NCI-H345 treated with DMSO at 0.1 percent for 48 hours (cell line): Measurements from ENCODE around the gene CCSAP.

Experiments used
- DNase-seq: peaks from one replicate; lab custom pipeline; 2025; ENCODE audit not compliant: unreplicated experiment; lab: John Stamatoyannopoulos, UW

The CCSAP gene

DNA sequence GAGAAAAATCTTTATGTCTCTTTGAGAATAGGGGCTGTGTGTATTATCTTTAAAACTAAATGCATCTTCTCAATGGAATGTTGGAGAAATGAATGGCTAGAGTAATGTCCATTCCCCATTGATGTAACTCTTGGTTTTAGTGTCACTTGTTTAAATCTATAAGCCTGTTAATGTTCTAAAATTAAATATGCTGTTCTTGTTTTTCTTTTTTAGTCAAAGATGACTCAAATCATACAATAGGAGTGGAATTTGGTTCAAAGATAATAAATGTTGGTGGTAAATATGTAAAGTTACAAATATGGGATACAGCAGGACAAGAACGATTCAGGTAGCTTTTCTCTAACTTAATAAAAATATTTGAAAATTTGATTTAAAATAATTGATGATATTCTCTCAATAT is 54.3 kb downstream of the CCSAP start:
- DNase-seq: no peak

DNA sequence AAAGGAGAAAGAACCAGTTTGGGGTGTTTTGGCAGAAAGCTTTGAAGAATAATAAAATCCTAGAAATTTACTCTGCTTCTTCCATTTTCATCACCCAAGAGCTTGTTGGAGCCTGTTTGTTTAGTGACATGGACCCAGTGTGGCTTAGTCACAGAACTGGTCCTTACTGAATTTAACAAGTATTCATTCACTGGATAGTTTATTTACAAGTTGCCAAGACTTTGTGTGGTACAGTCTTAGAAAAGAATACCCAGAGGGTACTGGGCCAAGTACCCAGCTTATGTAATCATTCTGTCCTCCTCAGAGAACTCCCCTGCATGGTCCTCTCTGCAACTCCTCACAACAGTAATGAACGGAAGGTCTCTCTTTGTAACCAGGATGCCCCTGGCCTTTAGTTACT is 55.6 kb downstream of the CCSAP start:
- DNase-seq: no peak

DNA sequence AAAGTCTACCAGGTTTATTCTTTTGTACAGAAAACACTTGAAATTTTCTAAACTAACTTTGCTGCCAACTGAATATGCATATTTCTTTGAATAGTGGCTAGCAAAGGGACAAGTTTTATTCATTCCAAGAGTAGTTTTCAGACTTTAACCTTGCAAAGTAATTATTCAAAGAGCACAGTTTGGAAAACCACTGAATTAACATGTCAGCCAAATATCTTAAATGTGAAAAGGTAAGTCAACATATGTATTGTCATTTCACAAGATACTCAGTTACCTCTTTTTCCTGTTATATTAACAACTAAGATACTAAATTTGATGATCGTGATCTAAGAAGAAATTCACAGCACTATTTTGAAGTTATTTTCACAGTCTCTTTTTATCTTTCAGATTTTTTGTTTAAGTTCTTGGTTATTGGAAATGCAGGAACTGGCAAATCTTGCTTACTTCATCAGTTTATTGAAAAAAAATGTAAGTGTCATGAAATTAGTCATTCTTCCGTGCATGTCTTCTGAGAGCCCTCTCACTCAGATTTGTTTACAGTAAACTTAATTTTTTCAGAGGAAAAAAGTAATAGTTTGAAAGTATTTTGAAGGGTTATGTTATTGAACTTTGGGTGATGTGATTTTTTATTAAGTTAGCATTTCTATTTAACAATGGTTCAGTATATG is 56.6 kb downstream of the CCSAP start:
- DNase-seq: no peak

DNA sequence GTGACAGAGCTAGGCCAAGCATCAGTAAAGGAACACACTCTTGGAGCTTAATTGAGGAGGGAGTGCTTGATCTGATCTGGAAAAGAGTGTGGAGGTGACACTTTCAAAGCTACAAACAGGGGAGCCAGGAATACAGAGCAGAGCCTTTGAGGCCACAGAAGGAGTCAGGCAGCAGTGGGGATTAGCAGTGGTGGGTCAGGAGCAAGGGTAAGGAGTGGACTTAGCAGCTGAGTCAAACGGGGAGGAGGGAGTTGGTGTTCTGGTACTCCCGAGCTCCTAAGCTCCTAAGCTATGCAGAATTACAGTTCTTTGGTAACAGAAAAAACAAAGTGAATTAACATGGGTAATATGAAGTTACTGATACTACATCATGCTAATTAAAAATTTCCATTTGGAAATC is 57.4 kb downstream of the CCSAP start:
- DNase-seq: no peak

DNA sequence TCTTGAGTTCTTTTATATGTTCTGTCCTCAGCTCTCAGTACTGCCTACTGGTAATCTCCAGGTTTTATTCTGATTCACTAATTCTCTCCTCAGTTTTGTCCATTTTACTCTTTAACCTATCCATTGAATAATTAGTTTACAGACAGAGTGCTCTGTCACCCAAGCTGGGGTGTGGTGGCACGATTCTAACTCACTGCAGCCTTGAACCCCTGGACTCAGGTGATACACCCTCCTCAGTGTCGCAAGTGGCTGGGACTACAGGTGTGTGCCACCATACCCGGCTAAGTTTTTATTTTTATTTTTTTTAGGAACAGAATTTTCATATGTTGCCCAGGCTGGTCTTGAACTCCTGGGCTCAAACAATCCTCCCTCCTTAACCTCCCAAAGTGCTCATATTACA is 58.0 kb downstream of the CCSAP start:
- DNase-seq: no peak

DNA sequence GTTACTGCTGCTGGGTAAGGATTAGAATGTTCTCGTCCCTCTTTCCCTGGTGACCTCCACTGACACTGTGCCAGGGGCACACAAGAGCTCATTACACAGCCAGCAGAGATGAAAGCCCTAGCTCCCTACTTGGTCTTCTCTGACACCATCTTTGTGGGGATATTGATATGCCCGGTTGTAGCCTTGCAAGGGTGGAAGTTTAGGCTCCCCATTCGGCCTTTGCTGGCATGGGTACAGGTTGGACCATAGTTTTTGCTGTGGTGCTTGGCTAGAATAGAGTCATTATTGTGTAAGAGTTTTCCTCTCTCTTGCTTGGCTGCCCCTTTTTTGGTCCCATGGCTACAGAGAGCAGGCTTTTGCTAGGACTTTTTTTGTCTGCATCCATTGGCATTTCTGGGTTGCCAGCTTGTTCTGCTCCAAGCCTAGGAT is 59.6 kb downstream of the CCSAP start:
- DNase-seq: no peak

DNA sequence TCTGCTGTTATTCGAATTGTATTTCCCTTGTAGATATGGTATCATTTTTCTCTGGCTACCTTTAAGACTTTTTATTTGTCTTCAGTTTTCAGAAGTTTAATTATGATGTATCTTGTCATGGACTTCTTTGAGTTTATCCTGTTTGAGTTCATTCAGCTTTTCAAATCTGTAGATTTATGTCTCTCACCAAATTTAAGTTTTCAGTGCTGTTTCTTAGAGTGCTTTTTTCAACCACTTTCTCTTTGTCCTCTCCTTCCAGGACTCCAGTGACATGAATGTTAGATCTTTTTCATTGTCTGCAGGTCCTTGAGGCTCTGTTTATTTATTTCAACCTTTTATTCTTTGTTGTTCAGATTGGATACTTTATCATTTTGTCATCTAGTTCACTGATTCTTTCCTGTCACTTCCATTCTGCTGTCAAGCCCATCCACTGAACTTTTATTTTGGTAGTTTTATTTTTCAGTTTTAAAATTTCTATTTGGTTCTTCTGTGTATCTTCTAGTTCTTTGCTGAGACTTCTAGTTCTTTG is 60.5 kb downstream of the CCSAP start:
- no peak for DNase-seq

DNA sequence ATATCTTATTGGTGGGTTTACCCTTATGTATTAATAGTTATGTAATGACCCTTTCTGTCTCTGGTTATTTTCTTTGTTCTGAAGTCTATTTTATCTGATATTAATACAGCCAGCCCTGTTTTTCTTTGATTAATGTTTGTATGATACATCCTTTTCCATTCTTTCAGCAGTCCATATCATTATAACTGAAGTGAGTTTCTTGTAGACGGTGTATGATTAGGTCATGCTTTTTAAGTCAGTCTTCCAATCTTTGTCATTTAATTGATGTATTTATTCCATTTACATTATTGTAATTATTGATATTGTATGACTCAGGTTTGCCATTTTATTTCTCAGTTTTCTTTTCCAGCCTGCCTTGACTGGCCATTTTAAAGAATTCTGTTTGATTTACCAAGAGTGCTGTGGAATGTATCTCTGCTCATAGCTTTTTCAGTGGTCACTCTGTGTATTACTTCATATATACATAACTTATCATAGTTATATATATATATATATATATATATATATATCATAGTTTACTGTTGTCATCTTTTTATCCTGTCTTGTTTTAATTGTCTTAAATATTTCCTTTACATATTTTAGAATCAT is 61.4 kb downstream of the CCSAP start:
- no peak for DNase-seq

DNA sequence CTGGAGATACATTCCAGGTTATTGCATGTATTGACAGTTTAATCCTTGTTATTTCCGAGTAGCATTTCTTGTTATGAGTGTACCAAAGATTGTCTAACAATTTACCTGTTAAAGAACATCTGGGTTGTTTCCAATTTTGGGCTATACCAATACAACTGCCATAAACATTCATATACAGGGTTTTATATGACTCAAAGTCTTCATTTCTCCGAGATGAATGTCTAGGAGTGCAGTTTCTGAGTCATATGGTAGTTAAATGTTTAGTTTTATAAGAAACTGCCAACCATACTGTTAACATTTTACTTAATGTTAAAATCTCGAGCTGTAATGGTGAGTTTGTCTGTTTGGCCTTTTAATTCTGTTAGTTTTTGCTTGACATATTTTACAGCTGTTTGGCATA is 61.9 kb downstream of the CCSAP start:
- no peak for DNase-seq

DNA sequence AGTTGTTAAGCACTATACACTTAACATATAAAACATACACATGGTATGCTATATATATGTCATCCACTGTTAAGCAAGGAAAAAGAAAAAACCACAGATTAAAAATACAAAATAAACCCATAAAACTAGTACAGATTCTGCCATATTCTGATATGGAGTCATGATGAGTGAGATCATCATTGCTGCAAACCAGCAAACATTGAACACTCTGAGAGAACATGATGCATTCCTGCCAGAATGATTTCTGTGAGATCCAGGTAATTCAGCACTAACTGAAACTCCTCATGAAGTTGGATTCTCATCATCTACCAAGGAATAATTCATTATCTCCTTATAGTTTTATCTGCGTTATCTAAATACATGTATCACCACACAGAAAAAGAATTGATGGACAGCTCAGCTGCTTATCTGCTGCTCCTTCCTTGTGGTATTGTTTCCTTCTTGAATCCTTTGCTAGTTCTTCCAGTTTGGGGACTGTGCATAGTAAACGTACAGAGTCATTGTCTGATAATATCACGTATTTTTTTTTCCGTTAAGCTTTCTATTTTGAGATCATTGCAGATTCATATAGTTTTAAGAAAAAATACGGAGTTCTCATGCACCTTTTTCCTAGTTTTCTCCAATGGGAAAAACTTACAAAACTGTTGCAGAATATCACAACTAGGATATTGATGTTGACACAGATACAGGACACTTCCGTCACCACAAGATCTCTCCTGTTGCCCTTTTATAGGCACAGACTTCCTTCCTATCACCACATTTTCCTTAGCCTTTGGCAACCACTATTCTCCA is 62.6 kb downstream of the CCSAP start:
- DNase-seq: no peak

DNA sequence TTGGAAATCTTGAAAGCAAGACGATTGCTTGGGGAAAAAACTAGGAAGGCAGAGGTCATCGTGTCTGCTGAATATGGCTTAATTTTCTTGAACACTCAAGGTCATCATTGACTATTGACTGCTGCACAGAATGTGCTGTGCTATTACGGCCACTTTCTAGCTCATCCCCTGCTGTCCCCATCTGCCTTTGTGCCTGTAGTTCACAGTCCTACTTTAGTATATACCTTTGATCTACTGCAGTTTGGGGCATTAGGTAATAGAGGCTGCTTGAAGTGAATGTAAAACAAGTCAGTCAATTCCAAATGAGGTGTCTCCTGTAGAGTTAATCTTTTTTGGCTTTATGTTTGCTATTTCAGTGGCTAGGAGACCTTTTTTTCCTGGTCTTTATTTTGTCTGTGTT is 63.6 kb downstream of the CCSAP start:
- DNase-seq: no peak

DNA sequence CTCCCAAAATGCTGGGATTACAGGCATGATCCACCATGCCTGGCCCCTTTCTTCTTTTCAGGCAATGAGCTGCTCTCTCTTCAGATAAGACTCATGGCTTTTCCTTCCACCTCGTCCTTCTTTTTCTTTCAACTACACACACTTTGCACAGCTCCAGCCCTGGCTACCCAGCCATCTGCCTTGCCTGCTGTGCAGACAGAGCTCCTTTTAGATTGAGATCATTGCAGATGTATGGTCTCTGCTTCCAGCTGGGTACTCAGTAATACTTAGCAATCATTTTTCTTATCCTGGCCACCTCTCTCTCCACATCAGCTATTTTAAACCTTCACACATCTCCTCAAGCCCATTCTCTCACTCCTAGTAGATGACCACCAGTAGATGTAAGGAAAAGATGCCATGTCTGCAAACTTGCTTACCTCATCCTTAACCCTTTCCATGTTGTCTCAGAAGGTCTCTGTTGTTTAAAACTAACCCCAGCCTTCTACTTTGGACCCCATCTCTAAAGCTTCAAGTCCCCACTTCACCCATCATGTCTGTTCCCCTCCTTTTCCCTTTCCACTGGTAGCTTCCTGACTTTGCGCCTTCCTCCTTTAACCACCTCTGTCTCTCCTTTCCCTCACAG is 64.6 kb downstream of the CCSAP start:
- no peak for DNase-seq

DNA sequence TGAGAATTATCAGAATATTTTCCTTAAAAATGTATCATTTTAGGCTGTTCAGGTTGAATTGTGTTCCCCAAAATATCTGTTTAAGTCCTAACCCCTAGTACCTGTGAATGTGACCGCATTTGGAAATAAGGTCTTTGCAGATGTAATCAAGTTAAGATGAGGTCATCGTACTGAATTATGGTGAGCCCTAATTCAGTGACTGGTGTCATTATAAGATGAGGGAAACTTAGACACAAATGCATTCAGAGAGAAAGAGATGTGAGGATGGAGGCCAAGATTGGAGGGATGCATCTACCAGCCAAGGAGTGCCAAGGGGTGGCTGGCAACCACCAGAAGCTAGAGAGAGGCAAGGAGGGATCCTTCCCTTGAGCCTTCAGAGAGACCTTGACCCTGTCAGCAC is 67.8 kb downstream of the CCSAP start:
- DNase-seq: no peak

DNA sequence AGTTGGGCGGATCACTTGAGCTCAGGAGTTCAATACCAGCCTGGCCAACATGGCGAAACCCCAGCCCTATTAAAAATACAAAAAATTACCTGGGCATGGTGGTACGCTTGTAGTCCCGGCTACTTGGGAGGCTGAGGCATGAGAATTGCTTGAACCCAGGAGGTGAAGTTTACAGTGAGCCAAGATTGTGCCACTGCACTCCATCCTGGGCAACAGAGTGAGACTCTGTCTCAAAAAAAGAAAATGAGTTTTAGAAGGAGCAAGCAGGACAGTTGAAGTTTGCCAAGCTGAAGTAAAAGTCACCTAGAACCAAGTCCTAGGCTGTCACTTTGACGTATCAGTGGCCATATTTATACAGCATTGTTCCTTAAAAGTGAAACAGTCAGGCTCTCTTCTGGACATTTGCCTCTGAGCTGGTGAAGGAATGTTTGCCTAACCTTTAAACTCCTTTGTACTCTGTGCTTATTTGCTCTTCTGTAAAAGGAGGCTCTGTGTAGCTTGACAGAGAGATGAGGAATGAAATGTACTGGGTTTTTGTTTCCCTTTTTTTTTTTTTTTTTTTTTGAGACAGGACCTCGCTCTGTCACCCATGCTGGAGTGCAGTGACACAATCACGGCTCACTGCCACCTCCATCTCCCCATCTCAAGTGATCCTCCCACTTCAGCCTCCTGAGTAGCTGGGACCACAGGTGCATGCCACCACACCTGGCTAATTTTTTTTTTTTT is 69.2 kb downstream of the CCSAP start:
- DNase-seq: no peak

DNA sequence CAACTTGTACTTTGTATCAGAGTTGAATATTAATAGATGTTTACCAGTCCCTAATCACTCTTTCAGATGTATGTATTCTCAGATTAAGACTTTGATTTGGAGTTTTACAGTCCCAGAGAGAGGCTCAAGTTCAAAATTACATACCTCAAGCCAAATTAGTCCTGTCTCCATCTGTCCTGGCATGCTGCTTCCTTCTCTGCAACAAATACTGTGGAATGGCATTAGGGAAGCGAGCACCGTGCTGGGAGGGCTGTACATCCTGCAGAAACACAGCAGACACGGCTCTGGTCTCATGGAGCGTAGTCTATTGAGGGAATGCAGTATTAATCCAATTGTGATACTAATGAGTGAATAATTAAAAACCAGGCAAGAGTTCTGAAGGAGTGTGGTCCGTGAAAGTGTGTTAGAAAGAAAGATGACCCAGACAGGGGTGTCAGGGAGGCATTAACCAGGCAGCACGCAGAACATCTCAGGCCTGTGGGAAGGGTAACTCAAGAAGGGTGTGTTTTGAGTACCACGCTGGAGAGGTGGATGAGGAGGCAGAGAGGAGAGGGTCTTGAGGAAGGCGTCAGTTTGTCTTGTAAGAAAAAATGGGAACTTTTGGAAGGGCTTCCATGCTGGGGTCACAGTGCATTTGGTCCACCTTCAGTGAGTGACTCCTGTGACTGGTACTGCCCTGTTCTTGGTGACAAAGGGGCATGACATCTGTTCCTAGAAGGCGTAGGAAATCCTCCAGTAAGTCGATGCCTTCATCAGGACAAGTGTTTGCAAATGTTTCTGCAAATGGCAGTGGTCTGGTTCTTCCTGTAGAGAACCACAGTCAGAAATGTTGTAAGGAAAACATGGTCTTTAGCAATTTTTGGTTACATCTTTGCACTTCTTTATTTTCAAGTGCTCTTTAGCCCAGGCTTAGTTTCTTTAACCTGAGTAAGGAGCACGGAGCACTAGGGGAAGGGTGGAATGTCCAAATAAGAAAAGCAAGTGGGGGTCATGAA is 70.4 kb downstream of the CCSAP start:
- no peak for DNase-seq

DNA sequence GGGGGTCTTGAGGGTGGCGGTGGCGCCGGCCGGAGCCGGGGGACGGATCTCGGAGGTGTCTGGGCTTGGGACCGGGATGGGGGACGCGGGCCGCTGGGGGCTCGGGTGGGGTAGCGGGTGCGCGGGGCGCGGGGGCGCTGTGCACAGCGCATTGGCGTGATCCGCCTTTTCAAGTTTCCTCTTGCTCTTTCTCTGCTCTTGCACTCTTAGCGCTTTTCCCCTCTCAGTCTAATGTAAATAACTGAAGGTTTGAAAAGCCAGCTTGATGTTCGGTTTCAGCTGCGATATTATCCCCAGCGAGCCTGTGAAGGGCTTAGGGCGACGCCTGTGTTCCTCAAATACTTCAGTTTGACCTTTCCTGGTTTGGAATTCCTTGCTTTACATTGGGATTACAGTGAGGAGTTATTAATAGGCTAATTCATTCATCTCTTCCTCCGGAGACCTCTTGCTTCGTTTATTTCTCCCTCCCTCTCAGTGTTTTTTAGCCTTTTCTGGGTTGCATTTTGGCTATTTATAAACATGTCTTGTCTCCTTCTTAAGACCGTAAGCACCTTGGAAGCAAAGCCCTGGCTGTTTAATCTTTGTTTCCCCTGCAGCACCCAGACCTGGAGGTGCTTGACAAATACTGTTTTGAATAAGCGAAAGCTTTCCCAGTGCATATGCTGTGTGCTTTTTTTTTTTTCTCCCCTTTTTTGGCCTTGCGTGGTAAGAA is 71.2 kb downstream of the CCSAP start:
- peak; percentile 28 for DNase-seq
